Upper lobe of right lung (tissue), 1 donor: ENCODE results near the gene MFSD1. TPM values are rescaled to one million over a fixed set of nuclear protein-coding genes. Genes with fewer than 3 reads are reported as not detected.

Source experiments
- ATAC-seq: fragments of 200-7000 bp; cut with Tn5 transposase; one replicate; pipeline ENCODE4 v1.9.1; 2020; ENCODE audit warnings: mild to moderate bottlenecking, moderate library complexity
- DNase-seq: peaks from one replicate; pipeline ENCODE4 v3.0.0-alpha.2; 2020
- H3K27ac ChIP-seq: fragments of 200-600 bp; one replicate; pipeline ENCODE4 v1.8.0; 2022
- H3K27me3 ChIP-seq: fragments of 200-600 bp; one replicate; pipeline ENCODE4 v1.8.0; 2022; ENCODE audit warnings: mild to moderate bottlenecking
- H3K36me3 ChIP-seq: fragments of 200-600 bp; one replicate; pipeline ENCODE4 v1.8.0; 2022
- H3K4me1 ChIP-seq: fragments of 200-600 bp; one replicate; pipeline ENCODE4 v1.8.0; 2022
- H3K4me3 ChIP-seq: fragments of 200-600 bp; one replicate; pipeline ENCODE4 v1.8.0; 2022; ENCODE audit warnings: mild to moderate bottlenecking
- H3K9me3 ChIP-seq: fragments of 200-600 bp; one replicate; pipeline ENCODE4 v1.8.0; 2022
- CTCF ChIP-seq: fragments of 200-600 bp; IDR thresholded peaks from one replicate; pipeline ENCODE4 v1.8.0; 2022; ENCODE audit warnings: antibody characterized with exemption
- intact Hi-C: fragments of 100-400 bp; cut with DNase I; formaldehyde crosslinking; loops from one replicate; pipeline ENCODE4 v1.11.0; 2022
- long read RNA-seq: library from polyadenylated mRNA; unstranded; transcript quantifications from one replicate; pipeline ENCODE4 v2.0.0, GENCODE V29; 2021
- total RNA-seq: library from RNA; stranded (reverse); fragmentation: NEBNext Ultra II Directional; extraction: Animal tissue kit (Norgen Biotek cat#: 25700); gene quantifications from one replicate; pipeline ENCODE4 v1.2.1, GENCODE V29; 2021
- donor health status: DM: no; HTN: yes; CAD: no; lungs with severe emphysema.

MFSD1 gene
- total RNA-seq, result 84.5 TPM
- long read RNA-seq, transcript MFSD1-215 (15 exons, 2,121 nt), result minor isoform, 10 of 174 reads
- long read RNA-seq, transcript MFSD1-203 (16 exons, 2,423 nt), result major isoform, 139 of 174 reads
- long read RNA-seq, partial matches to known transcripts, result 4 of 174 reads
- long read RNA-seq, other reads (novel, unspliced or antisense), result 17 of 174 reads

GRCh38 chr3:158801696-158802408 lies at the start of gene MFSD1:
TSS of gene MFSD1 (plus strand) at chr3:158802054. CDS start at chr3:158802153, 99 bp downstream.
- DNase-seq (peak; percentile 98), ATAC-seq (peak; percentile 99)
- intact Hi-C loops, result no loop called here
- H3K9me3 ChIP-seq, result no peaks in the 10 kb centered on the region
- H3K27me3 ChIP-seq, result no peaks in the 10 kb centered on the region
- TF ChIP-seq CTCF, result no peak
- peaks cover 20% of the 10 kb centered on the region for H3K36me3 ChIP-seq
- peak within 1 kb of the TSS; percentile 88 for H3K27ac ChIP-seq
- H3K4me1 ChIP-seq, result peaks cover 14% of the 10 kb centered on the region
- peak within 1 kb of the TSS; percentile 92 for H3K4me3 ChIP-seq

- Histone ChIP-seq H3K36me3 (no peaks in the 10 kb centered on the region), H3K27me3 (no peaks in the 10 kb centered on the region), H3K4me3 (no peak overlapping the region), H3K9me3 (no peaks in the 10 kb centered on the region), H3K27ac (no peak overlapping the region), H3K4me1 (no peaks in the 10 kb centered on the region)
- ATAC-seq (peak; percentile 86), DNase-seq (no peak)
- no peak for TF ChIP-seq CTCF
- intact Hi-C loops, result no loop called here
Measured at GRCh38 chr3:158753854-158754253, 48.0 kb upstream of the MFSD1 start.

- no peak overlapping the region for H3K27ac ChIP-seq
- no peaks in the 10 kb centered on the region for H3K27me3 ChIP-seq
- H3K4me1 ChIP-seq, result no peaks in the 10 kb centered on the region
- H3K4me3 ChIP-seq, result no peak overlapping the region
- ATAC-seq (no peak), DNase-seq (no peak)
- no peaks in the 10 kb centered on the region for H3K9me3 ChIP-seq
- TF ChIP-seq CTCF, result no peak
- intact Hi-C loops, result no loop called here
- H3K36me3 ChIP-seq, result no peaks in the 10 kb centered on the region
Measured at GRCh38 chr3:158755421-158755820, 46.4 kb upstream of the MFSD1 start.

- intact Hi-C loops, result no loop called here
- no peaks in the 10 kb centered on the region for H3K36me3 ChIP-seq
- no peaks in the 10 kb centered on the region for H3K27me3 ChIP-seq
- H3K4me1 ChIP-seq, result no peaks in the 10 kb centered on the region
- no peak overlapping the region for H3K4me3 ChIP-seq
- no peak for DNase-seq
- ATAC-seq, result no peak
- no peak overlapping the region for H3K27ac ChIP-seq
- no peaks in the 10 kb centered on the region for H3K9me3 ChIP-seq
- no peak for TF ChIP-seq CTCF
Measured at GRCh38 chr3:158761350-158761749, 40.5 kb upstream of the MFSD1 start.

- intact Hi-C loops, result no loop called here
- no peak for TF ChIP-seq CTCF
- DNase-seq (no peak), ATAC-seq (no peak)
- no peaks in the 10 kb centered on the region for H3K27me3 ChIP-seq
- no peak overlapping the region for H3K4me3 ChIP-seq
- peaks cover 4% of the 10 kb centered on the region for H3K4me1 ChIP-seq
- no peaks in the 10 kb centered on the region for H3K9me3 ChIP-seq
- H3K27ac ChIP-seq, result no peak overlapping the region
- H3K36me3 ChIP-seq, result no peaks in the 10 kb centered on the region
Measured at GRCh38 chr3:158762701-158763100, 39.2 kb upstream of the MFSD1 start.
